ENCODE data around the gene ZBTB16.

The ZBTB16 gene

GRCh38 chr11:114066046-114066648 is 6.6 kb downstream of the ZBTB16 start:
- peak; percentile 53 for DNase-seq

GRCh38 chr11:114068327-114068726 is 8.8 kb downstream of the ZBTB16 start:
- DNase-seq: no peak

- no peak for DNase-seq
Observed at GRCh38 chr11:114070464-114071139, 11.1 kb downstream of the ZBTB16 start.

GRCh38 chr11:114073007-114073827 is 13.7 kb downstream of the ZBTB16 start:
- no peak for DNase-seq

- DNase-seq: peak; percentile 34
Observed at GRCh38 chr11:114073828-114074381, 14.4 kb downstream of the ZBTB16 start.

GRCh38 chr11:114074546-114075343 is 15.2 kb downstream of the ZBTB16 start:
- no peak for DNase-seq

- no peak for DNase-seq
Observed at GRCh38 chr11:114075344-114075610, 15.8 kb downstream of the ZBTB16 start.

- DNase-seq: peak; percentile 47
Observed at GRCh38 chr11:114075891-114076441, 16.5 kb downstream of the ZBTB16 start.

GRCh38 chr11:114076921-114077331 is 17.4 kb downstream of the ZBTB16 start:
- no peak for DNase-seq

- DNase-seq: peak; percentile 40
Observed at GRCh38 chr11:114077482-114078305, 18.2 kb downstream of the ZBTB16 start.

- DNase-seq: no peak
Observed at GRCh38 chr11:114078423-114078822, 18.9 kb downstream of the ZBTB16 start.

- no peak for DNase-seq
Observed at GRCh38 chr11:114079511-114080065, 20.1 kb downstream of the ZBTB16 start.

GRCh38 chr11:114080219-114080618 is 20.7 kb downstream of the ZBTB16 start:
- DNase-seq: peak; percentile 48

GRCh38 chr11:114080769-114081168 is 21.3 kb downstream of the ZBTB16 start:
- DNase-seq: no peak

- no peak for DNase-seq
Observed at GRCh38 chr11:114081641-114082414, 22.3 kb downstream of the ZBTB16 start.

- no peak for DNase-seq
Observed at GRCh38 chr11:114082415-114082748, 22.9 kb downstream of the ZBTB16 start.

GRCh38 chr11:114082767-114083181 is 23.3 kb downstream of the ZBTB16 start:
- DNase-seq: no peak

GRCh38 chr11:114083391-114084252 is 24.1 kb downstream of the ZBTB16 start:
- DNase-seq: no peak

- no peak for DNase-seq
Observed at GRCh38 chr11:114084414-114084813, 24.9 kb downstream of the ZBTB16 start.
